Endodermal cell (in vitro differentiated cells): ENCODE results near the gene HPSE2. TPM values are rescaled to one million over a fixed set of nuclear protein-coding genes. Genes with fewer than 3 reads are reported as not detected.

ENCODE experiments used
- DNase-seq: peaks from one replicate; pipeline ENCODE4 v3.0.0-alpha.2; 2017
- H3K27ac ChIP-seq: 2 replicates; pipeline ENCODE4 v1.5.1; 2013; ENCODE audit warnings: mild to moderate bottlenecking, low read depth, low read length, moderate library complexity
- H3K27me3 ChIP-seq: 2 replicates; pipeline ENCODE4 v1.6.1; 2013; ENCODE audit warnings: mild to moderate bottlenecking, low read length, moderate library complexity; ENCODE audit not compliant: insufficient read depth, control insufficient read depth, poor library complexity, severe bottlenecking
- H3K36me3 ChIP-seq: 2 replicates; pipeline ENCODE4 v1.7.0; 2013; ENCODE audit warnings: mild to moderate bottlenecking, low read length, moderate library complexity; ENCODE audit not compliant: control insufficient read depth, insufficient read depth
- H3K4me1 ChIP-seq: one replicate; pipeline ENCODE4 v1.7.0; 2013; ENCODE audit warnings: low read length; ENCODE audit not compliant: control insufficient read depth, insufficient read depth
- H3K4me3 ChIP-seq: 2 replicates; pipeline ENCODE4 v1.5.1; 2013; ENCODE audit warnings: mild to moderate bottlenecking, low read length, moderate library complexity
- H3K9ac ChIP-seq: 2 replicates; pipeline ENCODE4 v1.6.1; 2013; ENCODE audit warnings: mild to moderate bottlenecking, low read length, moderate library complexity; ENCODE audit not compliant: poor library complexity, severe bottlenecking; ENCODE audit errors: extremely low read depth
- H3K9me3 ChIP-seq: 2 replicates; pipeline ENCODE4 v1.6.1; 2013; ENCODE audit warnings: mild to moderate bottlenecking, low read length, moderate library complexity; ENCODE audit not compliant: control insufficient read depth
- H3K27ac Mint-ChIP-seq: 2 replicates; pipeline ENCODE4 v1.8.0; 2020; ENCODE audit warnings: mixed read lengths
- H3K27me3 Mint-ChIP-seq: 2 replicates; pipeline ENCODE4 v1.8.0; 2021; ENCODE audit warnings: mild to moderate bottlenecking, mixed read lengths; ENCODE audit not compliant: insufficient read depth
- H3K36me3 Mint-ChIP-seq: 2 replicates; pipeline ENCODE4 v1.8.0; 2020; ENCODE audit warnings: low read depth, mixed read lengths
- H3K4me1 Mint-ChIP-seq: 2 replicates; pipeline ENCODE4 v1.8.0; 2020; ENCODE audit warnings: mixed read lengths
- H3K4me3 Mint-ChIP-seq: 2 replicates; pipeline ENCODE4 v1.8.0; 2020; ENCODE audit warnings: mild to moderate bottlenecking, moderate library complexity, mixed read lengths
- H3K9me3 Mint-ChIP-seq: 2 replicates; pipeline ENCODE4 v1.8.0; 2020; ENCODE audit warnings: mild to moderate bottlenecking, mixed read lengths
- CTCF ChIP-seq: fragments of 200-600 bp; sonication (generic); conservative IDR thresholded peaks from 2 replicates; pipeline ENCODE4 v1.5.0; 2021; ENCODE audit warnings: antibody characterized with exemption, mild to moderate bottlenecking
- WGBS, 2 experiments: methylation state at CpG; one replicate each; pipeline versions ENCODE4 v1.1.5 to v1.1.7; 2013; ENCODE audit warnings: missing lambda C conversion rate in 2 of 2, mixed read lengths in 1 of 2; ENCODE audit not compliant: insufficient coverage in 1 of 2, insufficient read length in 1 of 2; 5-methylcytosine and 5-hydroxymethylcytosine counted together
- total RNA-seq, 2 donors: library from RNA; stranded (reverse); fragmentation: NEBNext Ultra II Directional in 1 of 2; extraction: Animal tissue kit (Norgen Biotek cat#: 25700) in 1 of 2; gene quantifications; 2 replicates in 1 of 2; 3 replicates in 1 of 2; pipeline ENCODE4 v1.2.1, GENCODE V29; 2021

The HPSE2 gene
- total RNA-seq, 2 donors from 2014 or later, result 0.07 to 0.11 TPM

- no peaks in the 10 kb centered on the region for H3K9me3 Mint-ChIP-seq
- Histone ChIP-seq H3K4me3 (no peak overlapping the region), H3K36me3 (no peaks in the 10 kb centered on the region), H3K4me1 (no peaks in the 10 kb centered on the region), H3K27me3 (no peaks in the 10 kb centered on the region), H3K27ac (no peak overlapping the region), H3K9me3 (no peaks in the 10 kb centered on the region), H3K9ac (no peak overlapping the region)
- peaks cover 2% of the 10 kb centered on the region for H3K4me1 Mint-ChIP-seq
- no peak overlapping the region for H3K4me3 Mint-ChIP-seq
- 94% methylated on average over 1 of the region's 1 CpG; no CpG with 5 or more reads in 1 of the 2 experiments for WGBS, 2 experiments
- no peaks in the 10 kb centered on the region for H3K27me3 Mint-ChIP-seq
- TF ChIP-seq CTCF, result no peak
- no peak for DNase-seq
- no peaks in the 10 kb centered on the region for H3K36me3 Mint-ChIP-seq
- H3K27ac Mint-ChIP-seq, result no peak overlapping the region
Observed at GRCh38 chr10:98881789-98882188, 353.9 kb downstream of the HPSE2 start.

GRCh38 chr10:98880971-98881370 lies 354.7 kb downstream of the HPSE2 start:
- H3K4me1 Mint-ChIP-seq, result peaks cover 2% of the 10 kb centered on the region

GRCh38 chr10:98878921-98879320 lies 356.7 kb downstream of the HPSE2 start:
- Mint-ChIP-seq H3K27ac (no peak overlapping the region), H3K9me3 (no peaks in the 10 kb centered on the region), H3K4me3 (no peak overlapping the region), H3K27me3 (no peaks in the 10 kb centered on the region), H3K4me1 (peaks cover 2% of the 10 kb centered on the region), H3K36me3 (no peaks in the 10 kb centered on the region)
- no peak for TF ChIP-seq CTCF
- Histone ChIP-seq H3K27ac (no peak overlapping the region), H3K4me3 (no peak overlapping the region), H3K36me3 (no peaks in the 10 kb centered on the region), H3K9ac (no peak overlapping the region), H3K4me1 (no peaks in the 10 kb centered on the region), H3K9me3 (no peaks in the 10 kb centered on the region), H3K27me3 (no peaks in the 10 kb centered on the region)
- 83% methylated on average over 2 of the region's 2 CpGs; no CpG with 5 or more reads in 1 of the 2 experiments for WGBS, 2 experiments
- no peak for DNase-seq

More at GRCh38 chr10:98880971-98881370, 354.7 kb downstream of the HPSE2 start:
- no peaks in the 10 kb centered on the region for H3K9me3 ChIP-seq
- no peak overlapping the region for H3K4me3 ChIP-seq
- TF ChIP-seq CTCF, result no peak
- no peak overlapping the region for H3K27ac Mint-ChIP-seq
- H3K9ac ChIP-seq, result no peak overlapping the region
- H3K27me3 ChIP-seq, result no peaks in the 10 kb centered on the region
- no peaks in the 10 kb centered on the region for H3K36me3 ChIP-seq
- H3K4me1 ChIP-seq, result no peaks in the 10 kb centered on the region
- no peaks in the 10 kb centered on the region for H3K36me3 Mint-ChIP-seq
- no peaks in the 10 kb centered on the region for H3K9me3 Mint-ChIP-seq
- no peak for DNase-seq
- no peaks in the 10 kb centered on the region for H3K27me3 Mint-ChIP-seq
- WGBS, 2 experiments, result 77 to 100% methylated on average over 1 to 2 of the region's 2 CpGs
- H3K4me3 Mint-ChIP-seq, result no peak overlapping the region
- no peak overlapping the region for H3K27ac ChIP-seq
